Kidney tubule cell (primary cell): ENCODE data around the gene MBNL1.

Experiments used
- DNase-seq: peaks from one replicate; pipeline ENCODE4 v3.0.0-alpha.2; 2018; ENCODE audit warnings: low spot score

MBNL1 gene

DNA sequence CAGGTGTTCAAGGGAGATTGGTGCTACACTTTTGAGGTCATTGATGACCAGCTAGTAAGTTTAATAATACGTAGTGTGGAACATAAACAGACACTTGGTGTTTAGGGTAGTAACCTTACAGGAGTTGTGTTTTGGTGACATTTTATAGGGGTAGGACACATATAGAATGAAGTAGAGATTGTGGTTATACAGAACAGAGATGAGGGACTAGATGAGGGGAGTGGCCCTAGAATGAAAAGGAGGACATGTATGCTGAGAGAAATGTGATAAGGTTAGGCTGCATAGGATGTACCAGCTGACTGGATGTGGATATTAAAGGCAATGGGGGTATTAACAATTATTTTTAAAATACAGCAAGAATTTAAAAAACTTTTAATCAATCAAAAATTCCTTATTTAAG lies 8.0 kb downstream of the MBNL1 start:
- DNase-seq = no peak

GRCh38 chr3:152277198-152277597 lies 8.5 kb downstream of the MBNL1 start:
- DNase-seq = no peak

DNA sequence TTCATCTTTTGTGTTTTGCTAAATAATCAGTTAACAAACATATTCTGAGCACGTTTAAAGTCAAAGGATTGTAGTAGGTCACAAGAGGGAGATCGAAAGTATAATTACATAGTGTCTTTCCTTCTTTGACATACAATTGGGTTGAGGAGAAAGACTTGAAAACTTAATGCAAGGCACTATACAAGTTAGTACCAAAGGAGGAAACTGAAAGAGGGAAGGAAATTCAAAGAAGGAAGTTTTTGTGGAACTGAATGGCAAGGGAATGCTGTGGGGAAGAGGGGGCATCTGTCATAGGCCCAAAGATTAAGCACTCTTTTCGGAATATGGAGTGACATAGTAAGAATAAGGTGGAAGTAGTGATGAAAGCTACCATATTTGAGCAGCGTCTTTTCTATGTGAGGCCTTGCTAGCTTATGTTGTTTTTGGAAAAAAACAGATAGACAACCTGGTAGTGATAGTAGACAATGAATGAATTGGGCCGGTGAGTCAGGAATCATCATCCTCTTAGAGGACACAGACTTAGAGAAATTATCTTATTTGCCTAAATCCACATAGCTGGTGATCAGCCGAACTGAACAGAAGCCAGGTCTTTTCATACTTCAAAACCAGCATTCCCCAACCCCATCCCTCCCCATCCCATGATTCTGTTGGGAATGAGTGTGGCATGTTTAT lies 10.2 kb downstream of the MBNL1 start:
- DNase-seq = no peak

DNA sequence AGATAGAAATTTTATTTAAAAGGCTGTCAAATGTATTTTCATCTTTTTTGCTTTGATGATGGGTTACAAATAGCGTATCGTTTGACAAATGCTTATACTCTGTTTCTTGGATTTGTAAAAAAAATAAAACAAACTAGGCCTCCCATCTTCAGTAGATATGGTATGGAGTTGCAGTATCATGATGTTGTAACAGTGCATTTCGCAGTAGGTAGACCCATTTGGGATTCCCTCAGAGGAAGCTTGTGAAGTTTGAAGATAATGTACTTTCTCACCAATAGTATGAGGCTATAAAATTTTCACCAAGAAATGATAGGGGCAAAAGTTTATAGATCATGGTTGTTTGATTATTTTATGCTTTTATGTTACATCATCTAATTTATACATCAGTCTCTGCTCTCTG lies 10.8 kb downstream of the MBNL1 start:
- no peak for DNase-seq

GRCh38 chr3:152280539-152280938 lies 11.8 kb downstream of the MBNL1 start:
- no peak for DNase-seq

GRCh38 chr3:152281133-152281713 lies 12.5 kb downstream of the MBNL1 start:
- DNase-seq = no peak

GRCh38 chr3:152282813-152283212 lies 14.1 kb downstream of the MBNL1 start:
- DNase-seq = no peak

DNA sequence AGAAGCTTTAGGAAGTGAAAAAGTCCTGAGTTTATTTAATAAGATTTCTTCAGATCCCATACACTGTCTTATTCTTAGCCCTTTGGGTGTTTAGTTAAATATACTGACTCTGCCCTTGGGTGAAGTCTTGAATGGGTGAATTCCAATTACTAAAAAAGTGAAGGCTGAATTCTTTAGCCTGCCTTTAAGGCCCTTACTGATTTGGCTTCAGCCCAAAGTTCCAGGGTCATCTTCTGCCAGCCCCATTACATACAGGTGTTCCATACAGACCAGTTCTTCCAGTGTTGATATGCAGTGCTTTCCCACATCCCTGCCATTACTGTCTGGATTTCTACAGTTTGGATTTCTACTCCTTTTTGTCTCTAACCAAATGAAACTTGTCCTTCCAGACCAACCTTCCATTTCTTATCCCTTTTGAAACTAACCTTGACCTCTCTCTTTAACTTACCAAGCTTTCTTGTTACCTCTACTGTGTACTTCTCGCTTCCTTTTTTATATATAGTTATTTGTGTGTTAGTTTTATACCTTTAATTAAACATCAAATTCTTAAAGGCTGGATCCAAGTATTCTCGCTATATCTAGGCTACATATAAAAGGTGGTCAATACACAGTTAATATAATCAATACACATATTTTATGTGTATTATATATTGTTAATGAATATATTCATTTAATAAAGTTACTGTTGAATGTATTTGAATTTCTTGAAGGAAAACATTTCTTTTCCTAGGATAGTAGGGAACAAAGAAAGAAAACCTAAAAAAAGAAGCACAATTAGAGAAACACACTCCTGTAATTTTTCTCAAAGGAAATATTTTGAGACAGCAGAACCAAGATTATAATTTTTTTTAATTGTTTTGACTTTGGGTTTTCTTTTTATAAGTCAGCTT lies 15.0 kb downstream of the MBNL1 start:
- no peak for DNase-seq

- no peak for DNase-seq
Measured at GRCh38 chr3:152284906-152285305, 16.2 kb downstream of the MBNL1 start.

DNA sequence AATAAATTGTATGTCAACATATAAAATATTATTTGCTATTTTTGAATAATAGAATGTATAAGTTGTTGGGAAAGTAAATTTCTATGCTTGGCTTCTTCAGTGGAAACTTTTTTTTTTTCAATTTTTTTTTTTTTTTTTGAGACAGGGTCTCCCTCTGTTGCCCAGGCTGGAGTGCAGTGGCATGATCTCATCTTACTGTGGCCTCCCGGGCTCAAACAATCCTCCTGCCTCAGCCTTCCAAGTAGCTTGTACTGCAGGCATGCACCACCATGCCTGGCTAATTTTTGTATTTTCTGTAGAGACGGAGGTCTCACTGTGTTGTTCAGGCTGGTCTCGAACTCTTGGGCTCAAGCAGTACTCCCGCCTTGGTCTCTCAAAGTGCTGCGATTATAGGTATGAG lies 16.8 kb downstream of the MBNL1 start:
- DNase-seq = no peak

DNA sequence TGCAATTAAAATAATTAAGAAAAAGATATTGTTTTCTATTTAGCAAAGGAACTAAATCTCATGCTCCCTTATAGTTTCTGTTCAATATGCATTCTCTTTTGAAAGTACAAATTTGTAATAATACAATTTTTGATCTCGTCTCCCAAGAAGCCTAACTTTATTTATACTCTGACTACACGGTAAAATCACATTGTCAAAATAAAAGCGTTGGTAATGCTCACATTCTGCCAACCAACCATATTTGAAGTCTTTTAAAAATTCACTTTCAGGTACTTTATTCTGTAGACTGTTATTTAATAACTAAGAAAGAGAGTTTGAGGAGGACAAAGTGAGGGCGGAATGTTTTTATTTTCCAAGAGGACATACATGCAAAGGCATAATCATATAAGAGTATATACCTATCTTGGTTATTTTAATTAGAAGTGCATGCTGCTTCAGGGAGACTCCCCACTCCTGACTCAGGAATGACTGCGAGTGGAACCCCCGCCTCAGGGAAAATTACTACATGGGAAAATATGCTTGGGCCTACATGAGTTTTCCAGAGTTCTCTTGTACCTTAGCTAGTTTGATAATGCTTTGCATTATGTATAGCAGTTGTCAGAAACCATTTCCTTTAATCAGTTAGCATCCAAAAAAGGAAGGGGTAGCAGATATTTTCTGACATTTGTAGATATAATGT lies 19.3 kb downstream of the MBNL1 start:
- DNase-seq = no peak

GRCh38 chr3:152288681-152289080 lies 20.0 kb downstream of the MBNL1 start:
- no peak for DNase-seq

DNA sequence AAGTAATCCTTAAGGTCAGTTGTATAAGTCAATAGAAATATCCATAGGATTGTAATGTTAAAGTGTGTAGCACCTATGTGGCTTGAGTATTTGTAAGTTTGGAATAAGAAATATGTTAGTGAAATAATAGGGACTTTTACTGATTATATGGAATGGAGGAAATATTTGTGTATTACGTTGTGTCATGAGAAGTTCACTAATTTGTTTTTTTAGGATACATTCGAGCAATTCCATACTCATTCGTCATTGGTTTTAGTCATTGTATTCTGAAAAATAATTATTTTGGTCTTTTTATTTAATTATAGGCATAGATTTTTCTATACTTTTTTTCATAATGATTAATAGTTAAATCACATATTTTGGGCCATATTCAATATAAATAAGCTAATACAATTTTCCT lies 21.0 kb downstream of the MBNL1 start:
- no peak for DNase-seq

DNA sequence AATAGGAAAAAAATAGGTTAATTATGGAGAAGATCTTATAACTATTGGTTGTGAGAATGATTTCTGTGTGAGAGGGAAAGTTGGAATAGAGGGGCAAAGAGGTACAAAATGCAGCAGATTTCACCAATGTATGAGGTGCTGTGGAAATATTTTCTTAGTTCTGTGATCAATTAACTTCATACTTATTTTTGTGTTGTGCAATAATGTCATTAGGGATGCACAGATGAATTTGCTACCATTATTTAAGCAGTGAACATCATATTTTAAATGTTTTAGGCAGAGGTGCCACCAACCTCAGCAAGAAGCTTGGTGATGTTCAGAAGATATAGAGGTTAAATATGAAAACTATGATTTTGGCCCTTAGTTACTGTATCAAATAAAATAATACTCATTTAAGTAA lies 21.6 kb downstream of the MBNL1 start:
- no peak for DNase-seq

DNA sequence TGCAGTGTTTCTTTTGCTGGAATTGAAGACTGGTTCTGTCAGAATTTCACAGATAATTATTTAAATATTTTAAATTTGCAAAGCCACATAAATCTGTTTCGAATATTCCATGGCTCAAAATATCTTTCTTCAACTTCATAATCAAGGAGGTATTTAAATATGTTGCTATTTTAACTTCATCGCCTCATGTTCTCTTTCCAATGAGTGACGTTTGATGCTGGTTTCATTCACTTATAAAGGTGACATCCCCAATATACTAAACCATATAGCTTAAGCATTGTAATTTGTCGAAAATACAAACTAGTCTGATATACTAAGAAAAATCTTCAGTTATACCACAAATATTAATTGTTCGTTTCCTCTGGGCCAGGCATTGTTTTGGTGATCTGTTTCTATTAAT lies 22.5 kb downstream of the MBNL1 start:
- DNase-seq = no peak

DNA sequence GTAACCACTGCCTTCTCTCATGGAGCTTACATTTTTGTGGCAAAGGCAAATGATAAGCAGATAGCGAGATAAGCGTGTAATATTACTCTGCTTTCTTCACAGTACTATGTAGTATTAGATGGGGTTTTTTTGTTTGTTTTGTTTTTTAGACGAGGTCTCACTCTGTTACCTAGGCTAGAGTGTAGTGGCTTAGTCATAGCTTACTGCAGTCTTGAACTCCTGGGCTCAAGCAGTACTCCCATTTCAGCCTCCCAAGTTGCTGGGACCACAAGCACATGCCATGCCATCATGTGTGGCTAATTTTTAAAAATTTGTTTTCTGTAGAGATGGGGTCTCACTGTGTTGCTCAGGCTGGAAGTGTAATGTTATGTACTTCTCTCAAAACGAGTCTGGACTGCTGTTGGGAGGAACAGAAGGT lies 22.9 kb downstream of the MBNL1 start:
- no peak for DNase-seq

DNA sequence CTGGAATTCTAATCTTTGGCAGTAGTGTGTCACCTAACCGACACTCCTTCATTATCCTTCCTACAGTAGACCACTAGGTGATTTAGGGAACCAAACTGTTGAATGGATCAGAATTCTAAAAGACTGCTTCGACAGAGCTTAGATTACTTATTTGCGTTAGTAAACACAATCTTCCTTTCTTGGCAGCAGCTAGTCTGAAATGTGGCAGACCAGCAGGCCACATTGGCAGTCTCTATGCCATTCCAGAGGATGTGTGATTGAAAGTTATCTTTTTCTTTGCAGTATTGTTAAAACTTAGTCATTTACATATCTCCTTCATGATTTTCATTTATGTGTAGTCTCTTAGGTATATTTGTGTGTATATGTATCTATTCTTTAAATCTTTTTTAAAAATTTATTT lies 23.6 kb downstream of the MBNL1 start:
- DNase-seq = no peak

GRCh38 chr3:152293347-152294006 lies 24.7 kb downstream of the MBNL1 start:
- DNase-seq = no peak

- DNase-seq = no peak
Measured at GRCh38 chr3:152295344-152295743, 26.6 kb downstream of the MBNL1 start.

GRCh38 chr3:152295806-152296205 lies 27.1 kb downstream of the MBNL1 start:
- no peak for DNase-seq

GRCh38 chr3:152296382-152296781 lies 27.7 kb downstream of the MBNL1 start:
- no peak for DNase-seq

- DNase-seq = peak; percentile 54
Measured at GRCh38 chr3:152296971-152297370, 28.2 kb downstream of the MBNL1 start.
